Measurements from ENCODE around the gene RFFL. TPM values are rescaled to one million over a fixed set of nuclear protein-coding genes. Genes with fewer than 3 reads are reported as not detected.

RFFL gene
- total RNA-seq, 1 donor from 2014 or later = 9.5 TPM

- DNase-seq (ENCODE audit: low read depth) (no peak), FAIRE-seq (no peak)
- Histone ChIP-seq H4K20me1 (ENCODE audit: insufficient read depth, low read length) (peaks cover 8% of the 10 kb centered on the region), H3K36me3 (ENCODE audit: insufficient read depth, low read length) (no peaks in the 10 kb centered on the region), H3K4me2 (ENCODE audit: low read length) (no peak overlapping the region), H3K27me3 (ENCODE audit: insufficient read depth, low read length) (no peaks in the 10 kb centered on the region), H3K4me3 (ENCODE audit: insufficient read depth, low read depth, low read length) (no peak overlapping the region), H3K27ac (ENCODE audit: low read depth, low read length) (no peak overlapping the region), H3K9me3 (ENCODE audit: insufficient read depth, low read depth, low read length) (no peaks in the 10 kb centered on the region), H2AFZ (ENCODE audit: low read depth, low read length) (no peak overlapping the region), H3K79me2 (ENCODE audit: insufficient read depth, low read length) (peaks cover 61% of the 10 kb centered on the region), H3K4me1 (ENCODE audit: insufficient read depth, low read length) (peaks cover 9% of the 10 kb centered on the region), H3K9ac (ENCODE audit: low read length) (no peak overlapping the region)
- H3K27ac Mint-ChIP-seq (ENCODE audit: unreplicated experiment) = no peak overlapping the region
- no peak overlapping the region for H3K4me3 Mint-ChIP-seq (ENCODE audit: unreplicated experiment)
- no peaks in the 10 kb centered on the region for H3K27me3 Mint-ChIP-seq (ENCODE audit: low read depth, unreplicated experiment)
- H3K4me1 Mint-ChIP-seq (ENCODE audit: low read depth, unreplicated experiment) = peaks cover 12% of the 10 kb centered on the region
- TF ChIP-seq EZH2 (IDR thresholded peaks at IDR 0.05; ENCODE audit: insufficient read depth, low read length) (no peak), CTCF (IDR thresholded peaks at IDR 0.05; ENCODE audit: insufficient read depth, low read depth, low read length) (no peak)
- peaks cover 3% of the 10 kb centered on the region for H3K36me3 Mint-ChIP-seq (ENCODE audit: low read depth, unreplicated experiment)
- peaks cover 2% of the 10 kb centered on the region for H3K9me3 Mint-ChIP-seq (ENCODE audit: unreplicated experiment)
Measured at GRCh38 chr17:35044181-35044580, 19.3 kb downstream of the RFFL start.

- Mint-ChIP-seq H3K4me3 (ENCODE audit: unreplicated experiment) (no peak overlapping the region), H3K36me3 (ENCODE audit: low read depth, unreplicated experiment) (peaks cover 3% of the 10 kb centered on the region), H3K4me1 (ENCODE audit: low read depth, unreplicated experiment) (peaks cover 5% of the 10 kb centered on the region), H3K27me3 (ENCODE audit: low read depth, unreplicated experiment) (no peaks in the 10 kb centered on the region), H3K9me3 (ENCODE audit: unreplicated experiment) (peaks cover 2% of the 10 kb centered on the region), H3K27ac (ENCODE audit: unreplicated experiment) (no peak overlapping the region)
- no peak for TF ChIP-seq CTCF (IDR thresholded peaks at IDR 0.05; ENCODE audit: insufficient read depth, low read depth, low read length)
- TF ChIP-seq EZH2 (IDR thresholded peaks at IDR 0.05; ENCODE audit: insufficient read depth, low read length) = no peak
- H3K9ac ChIP-seq (ENCODE audit: low read length) = no peak overlapping the region
- DNase-seq (ENCODE audit: low read depth) (no peak), FAIRE-seq (no peak)
- H3K9me3 ChIP-seq (ENCODE audit: insufficient read depth, low read depth, low read length) = no peaks in the 10 kb centered on the region
- H3K27ac ChIP-seq (ENCODE audit: low read depth, low read length) = no peak overlapping the region
- no peak overlapping the region for H2AFZ ChIP-seq (ENCODE audit: low read depth, low read length)
- H3K27me3 ChIP-seq (ENCODE audit: insufficient read depth, low read length) = no peaks in the 10 kb centered on the region
- peaks cover 61% of the 10 kb centered on the region for H3K79me2 ChIP-seq (ENCODE audit: insufficient read depth, low read length)
- no peaks in the 10 kb centered on the region for H3K36me3 ChIP-seq (ENCODE audit: insufficient read depth, low read length)
- peaks cover 5% of the 10 kb centered on the region for H3K4me1 ChIP-seq (ENCODE audit: insufficient read depth, low read length)
- peaks cover 4% of the 10 kb centered on the region for H4K20me1 ChIP-seq (ENCODE audit: insufficient read depth, low read length)
- no peak overlapping the region for H3K4me2 ChIP-seq (ENCODE audit: low read length)
- H3K4me3 ChIP-seq (ENCODE audit: insufficient read depth, low read depth, low read length) = no peak overlapping the region
Measured at GRCh38 chr17:35041390-35041789, 22.1 kb downstream of the RFFL start.

- TF ChIP-seq EZH2 (IDR thresholded peaks at IDR 0.05; ENCODE audit: insufficient read depth, low read length) = no peak
- TF ChIP-seq CTCF (IDR thresholded peaks at IDR 0.05; ENCODE audit: insufficient read depth, low read depth, low read length) = no peak
- H3K27ac Mint-ChIP-seq (ENCODE audit: unreplicated experiment) = no peak overlapping the region
Measured at GRCh38 chr17:35038453-35038852, 25.1 kb downstream of the RFFL start.

More at GRCh38 chr17:35038453-35038852, 25.1 kb downstream of the RFFL start:
- FAIRE-seq (no peak), DNase-seq (ENCODE audit: low read depth) (no peak)
- Mint-ChIP-seq H3K27me3 (ENCODE audit: low read depth, unreplicated experiment) (no peaks in the 10 kb centered on the region), H3K4me1 (ENCODE audit: low read depth, unreplicated experiment) (no peaks in the 10 kb centered on the region), H3K4me3 (ENCODE audit: unreplicated experiment) (no peak overlapping the region), H3K36me3 (ENCODE audit: low read depth, unreplicated experiment) (peaks cover 3% of the 10 kb centered on the region), H3K9me3 (ENCODE audit: unreplicated experiment) (peaks cover 2% of the 10 kb centered on the region)
- H3K4me1 ChIP-seq (ENCODE audit: insufficient read depth, low read length) = no peaks in the 10 kb centered on the region
- no peak overlapping the region for H3K4me3 ChIP-seq (ENCODE audit: insufficient read depth, low read depth, low read length)
- H2AFZ ChIP-seq (ENCODE audit: low read depth, low read length) = no peak overlapping the region
- peaks cover 4% of the 10 kb centered on the region for H4K20me1 ChIP-seq (ENCODE audit: insufficient read depth, low read length)
- peaks cover 35% of the 10 kb centered on the region for H3K79me2 ChIP-seq (ENCODE audit: insufficient read depth, low read length)
- H3K9me3 ChIP-seq (ENCODE audit: insufficient read depth, low read depth, low read length) = no peaks in the 10 kb centered on the region
- H3K36me3 ChIP-seq (ENCODE audit: insufficient read depth, low read length) = no peaks in the 10 kb centered on the region
- H3K27me3 ChIP-seq (ENCODE audit: insufficient read depth, low read length) = no peaks in the 10 kb centered on the region
- no peak overlapping the region for H3K4me2 ChIP-seq (ENCODE audit: low read length)
- H3K27ac ChIP-seq (ENCODE audit: low read depth, low read length) = no peak overlapping the region
- no peak overlapping the region for H3K9ac ChIP-seq (ENCODE audit: low read length)

Data from astrocyte (in vitro differentiated cells and primary cell).